Fibroblast of lung (primary cell): ENCODE results near the gene LUZP2.

ENCODE experiments used
- EZH2 ChIP-seq: IDR thresholded peaks from 2 replicates; pipeline ENCODE4 v1.5.1; 2012; ENCODE audit warnings: low read length, control low read depth, mild to moderate bottlenecking; ENCODE audit errors: missing control alignments
- TF ChIP-seq, protein P1 (sequence below), 2 donors: IDR thresholded peaks in 1 of 2; conservative IDR thresholded peaks in 1 of 2; 1 replicate in 1 of 2; 2 replicates in 1 of 2; pipeline ENCODE4 v1.5.1; 2011 to 2012; ENCODE audit warnings: low read length in 2 of 2, control low read depth in 1 of 2, inconsistent platforms in 1 of 2, low read depth in 1 of 2, mild to moderate bottlenecking in 1 of 2

DNA sequence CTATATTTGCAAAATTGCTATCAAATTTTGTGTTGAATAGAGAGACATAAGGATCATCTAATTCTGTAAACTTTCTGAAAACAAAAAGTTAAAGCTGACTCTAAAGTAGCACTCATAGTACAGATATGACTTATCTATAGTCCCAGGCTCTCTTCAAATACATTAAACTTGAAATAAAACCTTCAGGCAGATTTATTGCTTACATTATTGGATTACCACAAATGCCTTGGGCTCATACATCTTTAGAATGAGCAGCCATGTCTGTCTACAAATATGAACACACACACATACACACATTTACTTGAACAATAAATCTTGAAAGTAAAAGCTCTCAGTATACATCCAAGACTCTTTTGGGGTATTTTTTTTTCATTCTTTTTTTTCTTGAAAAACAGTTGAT lies 207.9 kb downstream of the LUZP2 start:
- TF ChIP-seq, protein P1, sequence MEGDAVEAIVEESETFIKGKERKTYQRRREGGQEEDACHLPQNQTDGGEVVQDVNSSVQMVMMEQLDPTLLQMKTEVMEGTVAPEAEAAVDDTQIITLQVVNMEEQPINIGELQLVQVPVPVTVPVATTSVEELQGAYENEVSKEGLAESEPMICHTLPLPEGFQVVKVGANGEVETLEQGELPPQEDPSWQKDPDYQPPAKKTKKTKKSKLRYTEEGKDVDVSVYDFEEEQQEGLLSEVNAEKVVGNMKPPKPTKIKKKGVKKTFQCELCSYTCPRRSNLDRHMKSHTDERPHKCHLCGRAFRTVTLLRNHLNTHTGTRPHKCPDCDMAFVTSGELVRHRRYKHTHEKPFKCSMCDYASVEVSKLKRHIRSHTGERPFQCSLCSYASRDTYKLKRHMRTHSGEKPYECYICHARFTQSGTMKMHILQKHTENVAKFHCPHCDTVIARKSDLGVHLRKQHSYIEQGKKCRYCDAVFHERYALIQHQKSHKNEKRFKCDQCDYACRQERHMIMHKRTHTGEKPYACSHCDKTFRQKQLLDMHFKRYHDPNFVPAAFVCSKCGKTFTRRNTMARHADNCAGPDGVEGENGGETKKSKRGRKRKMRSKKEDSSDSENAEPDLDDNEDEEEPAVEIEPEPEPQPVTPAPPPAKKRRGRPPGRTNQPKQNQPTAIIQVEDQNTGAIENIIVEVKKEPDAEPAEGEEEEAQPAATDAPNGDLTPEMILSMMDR (conservative IDR thresholded peaks at IDR 0.05 in 1 of 2, IDR thresholded peaks at IDR 0.05 in 1 of 2; ENCODE audit: low read depth in 1 of 2, low read length in 2 of 2): no peak
- TF ChIP-seq EZH2: no peak
